ENCODE measurements around the gene ZNF584.
"Not testable (repeated sequence)": the region's sequence is repeated elsewhere in the genome, so short reads cannot be mapped to it uniquely, and the experiment has no call there.

The ZNF584 gene

GRCh38 chr19:58394821-58395219 lies 13.6 kb upstream of the ZNF584 start:
- no peaks in the 10 kb centered on the region for H3K4me1 ChIP-seq
- in situ Hi-C loops (cut with MboI; ENCODE audit: low sequenced_read_pairs), result no loop called here
- no peaks in the 10 kb centered on the region for H3K27me3 ChIP-seq (ENCODE audit: low read depth)
- peaks cover 55% of the 10 kb centered on the region for H3K36me3 ChIP-seq (replicated peaks)
- H3K9me3 ChIP-seq, result no peaks in the 10 kb centered on the region
- no peak overlapping the region for H3K4me3 ChIP-seq
- no peak for DNase-seq (ENCODE audit: low spot score in 2 of 2)

DNA sequence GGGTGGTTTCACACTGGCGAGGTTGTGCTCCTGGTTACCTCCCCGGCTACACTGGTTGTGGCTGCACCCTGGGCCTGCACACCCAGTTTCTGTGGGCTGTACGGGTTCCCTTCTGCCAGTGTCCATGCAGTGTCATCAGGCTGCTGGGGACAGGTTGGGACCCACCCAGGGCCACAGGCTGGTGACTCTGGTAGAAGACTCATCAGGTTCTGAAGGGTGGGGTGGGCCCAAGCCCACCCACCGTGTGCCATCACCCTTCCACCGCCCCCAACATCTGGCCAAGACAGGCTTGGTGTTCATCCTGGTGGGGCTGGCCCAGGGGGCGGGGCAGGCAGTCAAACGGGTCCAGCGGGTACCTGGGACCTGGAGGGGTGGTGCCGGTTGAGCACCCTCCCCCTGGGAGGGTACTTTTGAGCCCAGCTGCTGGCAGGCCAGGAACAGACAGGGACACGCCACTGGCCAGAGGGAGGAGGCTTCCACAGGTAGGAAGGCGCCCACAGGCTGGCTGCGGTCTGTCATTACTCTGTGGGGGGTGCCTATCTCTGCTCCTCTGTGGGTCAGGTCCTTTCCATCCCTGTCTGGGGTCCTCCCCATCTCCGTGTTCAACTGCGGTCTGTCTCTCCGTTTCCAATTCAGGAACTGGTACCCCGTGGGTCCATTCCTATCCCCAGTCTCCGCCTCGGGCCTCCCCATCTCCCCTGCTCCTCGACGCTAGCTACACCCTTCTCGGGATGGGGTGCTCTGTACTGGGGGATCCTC lies 13.1 kb upstream of the ZNF584 start, which contains the start of gene RNF225:
Gene RNF225, plus strand, starts transcription at position 437 of the 759 bp plus-strand sequence. CDS start 434 bp downstream, outside the sequence.
- in situ Hi-C loops (cut with MboI; ENCODE audit: low sequenced_read_pairs), result no loop called here
- H3K4me3 ChIP-seq, result no peak within 1 kb of the TSS
- no peak for DNase-seq (ENCODE audit: low spot score in 2 of 2)
- peaks cover 49% of the 10 kb centered on the region for H3K36me3 ChIP-seq (replicated peaks)
- no peaks in the 10 kb centered on the region for H3K9me3 ChIP-seq
- no peaks in the 10 kb centered on the region for H3K27me3 ChIP-seq (ENCODE audit: low read depth)
- no peaks in the 10 kb centered on the region for H3K4me1 ChIP-seq

GRCh38 chr19:58395979-58396627 lies 12.3 kb upstream of the ZNF584 start:
- no peaks in the 10 kb centered on the region for H3K9me3 ChIP-seq
- H3K4me1 ChIP-seq, result peaks cover 6% of the 10 kb centered on the region
- no peaks in the 10 kb centered on the region for H3K27me3 ChIP-seq (ENCODE audit: low read depth)
- no peak for DNase-seq (ENCODE audit: low spot score in 2 of 2)
- peaks cover 42% of the 10 kb centered on the region for H3K36me3 ChIP-seq (replicated peaks)
- no peak overlapping the region for H3K4me3 ChIP-seq
- in situ Hi-C loops (cut with MboI; ENCODE audit: low sequenced_read_pairs), result no loop called here

DNA sequence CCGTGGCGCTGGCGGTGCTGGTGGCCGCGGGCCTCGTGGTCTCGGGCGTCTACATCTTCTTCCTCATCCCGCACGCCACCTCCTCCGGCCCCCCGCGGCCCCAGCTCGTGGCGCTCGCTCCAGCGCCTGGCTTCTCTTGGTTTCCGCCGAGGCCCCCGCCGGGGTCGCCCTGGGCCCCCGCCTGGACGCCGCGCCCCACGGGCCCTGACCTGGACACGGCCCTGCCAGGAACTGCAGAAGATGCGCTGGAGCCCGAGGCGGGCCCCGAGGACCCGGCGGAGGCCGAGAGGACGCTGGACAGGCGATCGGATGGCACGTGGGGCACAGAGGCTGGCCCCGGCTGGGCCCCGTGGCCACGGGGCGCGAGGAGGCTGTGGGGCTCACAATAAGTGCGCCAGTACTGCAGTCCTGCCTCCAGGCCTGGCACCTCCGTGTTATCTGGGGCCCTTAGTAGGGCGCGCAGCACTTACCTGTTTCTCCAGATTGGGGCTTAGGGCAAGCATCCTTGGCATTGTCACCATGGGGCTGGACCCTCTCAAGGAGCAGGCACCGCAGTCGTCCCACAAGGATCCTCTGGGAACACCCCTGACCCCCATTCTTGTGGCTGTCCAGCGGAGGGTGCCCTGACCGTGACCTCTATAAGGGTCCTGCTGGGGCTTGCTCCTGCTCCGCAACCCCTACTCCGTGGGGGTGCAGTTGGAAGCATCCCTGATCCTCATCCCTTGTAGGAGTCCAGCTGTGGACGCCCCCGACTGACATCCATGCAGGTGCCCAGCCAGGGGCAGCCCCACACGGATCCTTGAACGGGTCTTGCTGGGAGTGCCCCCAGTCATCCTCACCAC lies 11.5 kb upstream of the ZNF584 start:
- H3K9me3 ChIP-seq, result no peaks in the 10 kb centered on the region
- peaks cover 34% of the 10 kb centered on the region for H3K36me3 ChIP-seq (replicated peaks)
- in situ Hi-C loops (cut with MboI; ENCODE audit: low sequenced_read_pairs), result no loop called here
- H3K4me1 ChIP-seq, result peaks cover 6% of the 10 kb centered on the region
- no peak overlapping the region for H3K4me3 ChIP-seq
- DNase-seq (ENCODE audit: low spot score in 2 of 2), result no peak
- H3K27me3 ChIP-seq (ENCODE audit: low read depth), result no peaks in the 10 kb centered on the region

- in situ Hi-C loops (cut with MboI; ENCODE audit: low sequenced_read_pairs), result no loop called here
- no peak for DNase-seq (ENCODE audit: low spot score in 2 of 2)
- H3K9me3 ChIP-seq, result no peaks in the 10 kb centered on the region
- H3K4me3 ChIP-seq, result no peak overlapping the region
- H3K36me3 ChIP-seq (replicated peaks), result peaks cover 27% of the 10 kb centered on the region
- H3K4me1 ChIP-seq, result peaks cover 11% of the 10 kb centered on the region
- H3K27me3 ChIP-seq (ENCODE audit: low read depth), result no peaks in the 10 kb centered on the region
Observed at GRCh38 chr19:58397533-58398037, 10.9 kb upstream of the ZNF584 start.

DNA sequence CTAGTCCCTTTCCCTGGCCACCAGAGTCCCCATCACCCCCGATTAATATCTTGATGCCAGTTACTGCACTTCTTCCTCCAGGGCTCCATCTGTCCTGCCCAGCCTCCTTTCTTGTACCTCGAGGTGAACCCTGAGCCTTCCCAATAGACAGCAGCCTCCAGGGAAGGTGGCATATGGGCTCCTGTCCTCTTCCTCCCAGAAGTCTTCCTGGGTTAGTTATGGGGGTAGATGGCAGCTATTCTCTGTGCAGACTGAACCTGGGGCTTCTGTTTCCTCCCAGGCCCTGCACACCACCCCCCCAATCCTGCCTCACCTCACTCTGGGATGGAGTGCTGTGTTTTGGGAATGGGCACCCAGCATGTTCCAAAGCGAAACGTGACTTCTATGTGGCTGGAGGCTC lies 10.4 kb upstream of the ZNF584 start:
- in situ Hi-C loops (cut with MboI; ENCODE audit: low sequenced_read_pairs), result no loop called here

DNA sequence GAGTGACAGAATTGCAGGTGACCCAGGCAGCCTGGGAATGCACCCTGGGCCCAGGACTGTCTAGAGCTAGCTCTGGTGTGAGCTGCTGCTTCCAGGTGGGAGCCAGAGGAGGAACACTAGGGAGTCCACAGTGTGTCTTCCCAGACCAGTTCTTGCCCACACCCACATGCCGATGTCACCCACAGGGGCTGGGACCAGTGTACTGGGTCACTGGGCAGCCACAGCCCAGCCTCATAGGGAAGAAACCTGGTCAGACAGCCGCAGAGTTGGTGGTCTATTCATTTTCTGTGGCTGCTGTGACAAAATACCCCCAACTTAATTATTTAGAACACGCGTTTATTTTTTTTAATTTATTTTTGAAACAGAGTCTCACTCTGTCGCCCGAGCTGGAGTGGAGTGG lies 9.9 kb upstream of the ZNF584 start:
- Histone ChIP-seq H3K9me3 (no peaks in the 10 kb centered on the region), H3K36me3 (replicated peaks) (peaks cover 21% of the 10 kb centered on the region), H3K4me3 (no peak overlapping the region), H3K4me1 (peaks cover 15% of the 10 kb centered on the region), H3K27me3 (ENCODE audit: low read depth) (no peaks in the 10 kb centered on the region)
- in situ Hi-C loops (cut with MboI; ENCODE audit: low sequenced_read_pairs), result no loop called here
- DNase-seq (ENCODE audit: low spot score in 2 of 2), result no peak

More for the DNA sequence above, 10.4 kb upstream of the ZNF584 start:
- DNase-seq (ENCODE audit: low spot score in 2 of 2), result no peak
- Histone ChIP-seq H3K36me3 (replicated peaks) (peaks cover 25% of the 10 kb centered on the region), H3K27me3 (ENCODE audit: low read depth) (no peaks in the 10 kb centered on the region), H3K4me1 (peaks cover 14% of the 10 kb centered on the region), H3K4me3 (no peak overlapping the region), H3K9me3 (no peaks in the 10 kb centered on the region)

DNA sequence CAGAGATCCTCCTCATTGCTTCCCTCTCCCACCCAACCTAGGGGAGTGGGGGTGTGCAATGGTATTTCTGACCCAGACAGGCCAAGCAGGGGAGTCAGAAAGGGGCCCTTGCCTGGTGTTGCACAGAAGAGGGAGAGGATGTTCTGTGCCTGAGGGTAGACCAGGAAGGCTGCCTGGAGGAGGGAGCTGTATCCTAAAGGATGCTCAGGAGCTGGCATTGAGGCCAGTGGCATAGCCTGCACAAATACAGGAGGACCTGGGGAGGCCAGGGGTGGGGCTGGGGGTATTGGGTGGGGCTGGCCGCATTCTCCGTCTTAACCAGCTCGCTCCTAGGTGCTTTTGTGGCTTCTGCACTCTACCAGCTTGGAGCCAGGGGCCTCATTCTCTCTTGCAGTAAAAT lies 8.5 kb upstream of the ZNF584 start:
- H3K4me3 ChIP-seq, result no peak overlapping the region
- H3K9me3 ChIP-seq, result no peaks in the 10 kb centered on the region
- in situ Hi-C loops (cut with MboI; ENCODE audit: low sequenced_read_pairs), result no loop called here
- peaks cover 8% of the 10 kb centered on the region for H3K36me3 ChIP-seq (replicated peaks)
- peaks cover 15% of the 10 kb centered on the region for H3K4me1 ChIP-seq
- no peak for DNase-seq (ENCODE audit: low spot score in 2 of 2)
- no peaks in the 10 kb centered on the region for H3K27me3 ChIP-seq (ENCODE audit: low read depth)

DNA sequence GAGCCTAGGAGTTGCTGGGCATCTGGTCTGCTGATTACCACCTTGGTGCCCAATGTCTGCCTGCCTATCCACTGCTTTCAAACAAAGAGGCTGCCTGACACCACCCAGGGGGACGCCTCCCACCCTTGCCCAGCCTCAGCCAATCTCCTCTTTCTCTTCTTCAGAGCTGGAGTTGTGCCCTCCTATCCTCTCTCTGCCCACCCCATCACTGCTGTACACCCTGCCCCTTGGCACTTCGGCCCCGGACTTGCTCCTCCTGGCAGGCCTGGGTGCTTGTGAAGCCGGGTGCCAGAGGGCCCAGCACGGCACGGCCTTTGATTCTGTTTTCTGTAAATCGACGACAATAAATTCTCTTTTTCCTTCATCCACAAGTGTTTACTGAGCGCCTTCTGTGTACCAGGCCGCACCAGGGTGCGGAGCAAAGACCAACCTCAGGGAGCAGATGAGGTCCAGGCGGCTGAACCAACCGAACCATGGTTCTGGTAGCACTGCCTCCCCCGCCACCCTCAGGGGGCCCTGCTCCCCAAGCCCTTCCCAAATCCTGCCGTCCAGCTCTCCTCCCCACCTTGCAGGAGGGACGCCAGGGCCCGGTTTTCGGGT lies 8.0 kb upstream of the ZNF584 start:
- H3K9me3 ChIP-seq, result no peaks in the 10 kb centered on the region
- no peaks in the 10 kb centered on the region for H3K27me3 ChIP-seq (ENCODE audit: low read depth)
- H3K36me3 ChIP-seq (replicated peaks), result peaks cover 4% of the 10 kb centered on the region
- H3K4me1 ChIP-seq, result peaks cover 15% of the 10 kb centered on the region
- DNase-seq (ENCODE audit: low spot score in 2 of 2), result no peak
- in situ Hi-C loops (cut with MboI; ENCODE audit: low sequenced_read_pairs), result no loop called here
- peak overlapping the region; percentile 21 for H3K4me3 ChIP-seq

DNA sequence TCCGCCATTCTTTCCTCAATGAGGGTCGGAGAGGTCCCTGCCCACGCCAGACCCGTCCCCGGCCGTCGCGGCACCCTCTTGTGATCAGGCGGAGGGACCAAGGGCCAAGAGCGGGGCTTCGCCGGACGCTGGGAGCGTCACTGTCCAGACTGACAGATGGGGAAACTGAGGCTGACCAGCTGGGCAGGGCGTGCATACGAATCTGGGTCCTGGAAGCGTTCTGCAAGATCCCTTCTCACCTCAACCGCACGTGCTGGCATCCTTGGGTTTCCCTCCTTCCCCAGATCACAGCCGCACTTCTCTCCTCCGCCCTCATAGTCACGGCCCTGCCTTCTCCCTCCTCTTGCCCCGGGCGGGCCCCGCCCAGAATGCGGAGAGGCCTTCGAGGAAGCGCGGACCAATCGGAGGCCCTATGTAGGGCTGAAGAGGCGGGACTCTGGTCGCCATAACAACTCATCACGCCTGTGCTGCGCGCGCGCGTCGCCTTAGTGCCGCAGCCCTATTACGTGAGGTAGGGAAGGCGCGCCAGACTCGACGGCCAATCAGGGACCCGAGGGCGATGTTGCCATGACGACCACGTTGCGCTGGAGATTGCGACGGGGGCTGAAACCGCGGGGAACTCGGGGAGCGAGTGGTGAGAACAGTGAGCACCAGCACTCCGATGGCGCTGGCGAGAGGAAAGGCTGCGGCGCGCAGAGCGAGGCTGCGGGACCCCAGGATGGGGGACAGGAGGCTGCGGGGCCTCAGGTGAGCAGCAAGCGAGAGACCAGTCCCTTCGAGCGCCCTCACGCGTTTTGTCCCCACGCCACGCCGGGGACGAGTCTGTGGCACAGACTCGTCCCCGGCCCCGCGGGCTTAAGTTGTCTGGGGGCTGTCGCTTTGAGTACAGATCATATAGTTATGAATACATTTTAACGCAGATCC lies 7.3 kb upstream of the ZNF584 start:
- peak overlapping the region; percentile 57 for H3K4me3 ChIP-seq
- in situ Hi-C loops (cut with MboI; ENCODE audit: low sequenced_read_pairs), result no loop called here
- peak; percentile 96 to 100 for DNase-seq (ENCODE audit: low spot score in 2 of 2)

GRCh38 chr19:58401840-58402421 lies 6.5 kb upstream of the ZNF584 start:
- H3K9me3 ChIP-seq, result no peaks in the 10 kb centered on the region
- peaks cover 15% of the 10 kb centered on the region for H3K4me1 ChIP-seq
- H3K4me3 ChIP-seq, result peak overlapping the region; percentile 57
- no peaks in the 10 kb centered on the region for H3K27me3 ChIP-seq (ENCODE audit: low read depth)
- no peak for DNase-seq (ENCODE audit: low spot score in 2 of 2)
- peaks cover 5% of the 10 kb centered on the region for H3K36me3 ChIP-seq (replicated peaks)
- in situ Hi-C loops (cut with MboI; ENCODE audit: low sequenced_read_pairs), result no loop called here

More for the DNA sequence above, 7.3 kb upstream of the ZNF584 start:
- Histone ChIP-seq H3K9me3 (no peaks in the 10 kb centered on the region), H3K27me3 (ENCODE audit: low read depth) (no peaks in the 10 kb centered on the region), H3K4me1 (peaks cover 15% of the 10 kb centered on the region), H3K36me3 (replicated peaks) (peaks cover 4% of the 10 kb centered on the region; the same call in 1 of the 2 replicates)

DNA sequence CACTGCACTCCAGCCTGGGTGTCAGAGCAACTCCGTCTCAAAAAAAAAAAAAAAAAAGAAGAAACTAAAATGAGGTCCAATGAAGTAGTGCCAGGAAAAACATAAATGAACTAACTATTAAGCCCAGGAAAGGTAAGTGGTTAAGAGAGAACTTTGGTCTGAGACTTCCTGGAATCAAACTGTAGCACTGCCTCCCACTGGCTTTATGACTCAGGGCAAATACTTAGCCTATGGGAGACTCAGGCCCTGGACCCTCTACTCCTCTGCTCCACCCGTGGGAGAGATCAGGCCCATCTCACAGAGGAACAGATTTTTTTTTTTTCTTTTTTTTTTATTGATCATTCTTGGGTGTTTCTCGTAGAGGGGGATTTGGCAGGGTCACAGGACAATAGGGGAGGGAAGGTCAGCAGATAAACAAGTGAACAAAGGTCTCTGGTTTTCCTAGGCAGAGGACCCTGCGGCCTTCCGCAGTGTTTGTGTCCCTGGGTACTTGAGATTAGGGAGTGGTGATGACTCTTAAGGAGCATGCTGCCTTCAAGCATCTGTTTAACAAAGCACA lies 4.5 kb upstream of the ZNF584 start:
- H3K4me3 ChIP-seq; H3K27me3 ChIP-seq (ENCODE audit: low read depth); in situ Hi-C loops (cut with MboI; ENCODE audit: low sequenced_read_pairs); H3K9me3 ChIP-seq; DNase-seq (ENCODE audit: low spot score in 2 of 2); H3K36me3 ChIP-seq (replicated peaks): not testable (repeated sequence)
- peaks cover 19% of the 10 kb centered on the region for H3K4me1 ChIP-seq

Data from HAP-1 (cell line).